CD14-positive monocyte (primary cell): ENCODE measurements around the gene CHD6. TPM values are rescaled to one million over a fixed set of nuclear protein-coding genes. Genes with fewer than 3 reads are reported as not detected.
"Not testable (repeated sequence)": the region's sequence is repeated elsewhere in the genome, so short reads cannot be mapped to it uniquely, and the experiment has no call there.

Source experiments
- DNase-seq, 3 donors: peaks; one replicate each; pipeline ENCODE4 v3.0.0-alpha.2; 2011 to 2022
- H2AFZ ChIP-seq: 2 replicates; pipeline ENCODE4 v1.6.0; 2012; ENCODE audit warnings: mild to moderate bottlenecking, low read depth, low read length, inconsistent platforms; ENCODE audit not compliant: insufficient read depth, poor library complexity, severe bottlenecking
- H3K27ac ChIP-seq, 2 donors: 1 replicate in 1 of 2; 2 replicates in 1 of 2; pipeline ENCODE4 v1.5.1; 2012 to 2013; ENCODE audit warnings: low read length in 2 of 2, control low read depth in 1 of 2, inconsistent platforms in 1 of 2, low read depth in 1 of 2, mild to moderate bottlenecking in 1 of 2
- H3K27me3 ChIP-seq, 2 donors: one replicate each; pipeline versions ENCODE4 v1.6.0 to v1.6.1; 2011 to 2013; ENCODE audit warnings: low read length in 2 of 2; ENCODE audit not compliant: control insufficient read depth in 2 of 2, insufficient read depth in 2 of 2
- H3K36me3 ChIP-seq, 2 donors: replicated peaks in 1 of 2; 1 replicate in 1 of 2; 2 replicates in 1 of 2; pipeline versions ENCODE4 v1.5.1 to v1.6.1; 2012 to 2013; ENCODE audit warnings: low read length in 2 of 2, control low read depth in 1 of 2, inconsistent platforms in 1 of 2, mild to moderate bottlenecking in 1 of 2; ENCODE audit not compliant: insufficient read depth in 2 of 2, control insufficient read depth in 1 of 2
- H3K4me1 ChIP-seq, 2 donors: 1 replicate in 1 of 2; 2 replicates in 1 of 2; pipeline versions ENCODE4 v1.5.1 to v1.6.1; 2012 to 2013; ENCODE audit warnings: low read length in 2 of 2, control low read depth in 1 of 2, inconsistent platforms in 1 of 2, mild to moderate bottlenecking in 1 of 2, moderate library complexity in 1 of 2; ENCODE audit not compliant: insufficient read depth in 2 of 2, control insufficient read depth in 1 of 2
- H3K4me2 ChIP-seq: replicated peaks from 2 replicates; pipeline ENCODE3; 2012; ENCODE audit warnings: low read length, moderate library complexity, mild to moderate bottlenecking; ENCODE audit not compliant: poor library complexity, severe bottlenecking; ENCODE audit errors: extremely low read depth
- H3K4me3 ChIP-seq, 3 experiments: fragments of 200-600 bp in 1 of 3; sonication (generic) in 1 of 3; replicated peaks in 1 of 3; 1 replicate in 2 of 3; 2 replicates in 1 of 3; pipeline ENCODE4 v1.5.1; 2011 to 2013; ENCODE audit warnings: low read length in 3 of 3, mild to moderate bottlenecking in 3 of 3, control low read depth in 2 of 3, low read depth in 2 of 3, inconsistent platforms in 1 of 3, moderate library complexity in 1 of 3
- H3K79me2 ChIP-seq: 2 replicates; pipeline ENCODE4 v1.6.0; 2012; ENCODE audit warnings: mild to moderate bottlenecking, control low read depth, inconsistent platforms, low read length, moderate library complexity; ENCODE audit not compliant: insufficient read depth
- H3K9ac ChIP-seq: 2 replicates; pipeline ENCODE4 v1.6.0; 2017; ENCODE audit warnings: low read length, mild to moderate bottlenecking; ENCODE audit not compliant: insufficient read depth, poor library complexity, severe bottlenecking
- H3K9me3 ChIP-seq, 2 donors: replicated peaks in 1 of 2; 1 replicate in 1 of 2; 2 replicates in 1 of 2; pipeline versions ENCODE4 v1.5.1 to v1.6.1; 2012 to 2013; ENCODE audit warnings: low read length in 2 of 2, control low read depth in 1 of 2; ENCODE audit not compliant: control insufficient read depth in 1 of 2, insufficient read depth in 1 of 2
- H4K20me1 ChIP-seq: 2 replicates; pipeline ENCODE4 v1.6.0; 2012; ENCODE audit warnings: mild to moderate bottlenecking, low read length, control low read depth, moderate library complexity; ENCODE audit not compliant: insufficient read depth
- H3K27ac Mint-ChIP-seq, 7 donors: one replicate each; pipeline ENCODE4 v1.8.0; 2020; ENCODE audit warnings: mild to moderate bottlenecking in 7 of 7, mixed read lengths in 7 of 7, moderate library complexity in 6 of 7, inconsistent platforms in 2 of 7
- H3K27me3 Mint-ChIP-seq, 3 donors: one replicate each; pipeline ENCODE4 v1.8.0; 2021 to 2022; ENCODE audit warnings: low read depth in 3 of 3, mild to moderate bottlenecking in 3 of 3, mixed read lengths in 3 of 3, moderate library complexity in 3 of 3, inconsistent platforms in 1 of 3
- H3K36me3 Mint-ChIP-seq, 2 donors: one replicate each; pipeline ENCODE4 v1.8.0; 2020; ENCODE audit warnings: mixed read lengths in 2 of 2, inconsistent platforms in 1 of 2, mild to moderate bottlenecking in 1 of 2
- H3K4me1 Mint-ChIP-seq: one replicate; pipeline ENCODE4 v1.8.0; 2020; ENCODE audit warnings: mild to moderate bottlenecking, mixed read lengths
- H3K4me3 Mint-ChIP-seq, 2 donors: one replicate each; pipeline ENCODE4 v1.8.0; 2020; ENCODE audit warnings: mild to moderate bottlenecking in 2 of 2, mixed read lengths in 2 of 2, moderate library complexity in 1 of 2
- H3K9me3 Mint-ChIP-seq, 7 donors: one replicate each; pipeline ENCODE4 v1.8.0; 2020 to 2022; ENCODE audit warnings: mixed read lengths in 7 of 7, mild to moderate bottlenecking in 6 of 7, moderate library complexity in 6 of 7, inconsistent platforms in 2 of 7
- WGBS: methylation state at CpG from one replicate; pipeline ENCODE4 v1.1.5; 2013; ENCODE audit warnings: missing lambda C conversion rate; ENCODE audit not compliant: insufficient coverage; 5-methylcytosine and 5-hydroxymethylcytosine counted together
- intact Hi-C, 2 donors: fragments of 100-400 bp; cut with micrococcal nuclease; formaldehyde crosslinking; loops; one replicate each; pipeline versions ENCODE4 v1.15.0 to v1.15.1; 2023
- polyA plus RNA-seq, 3 donors: library from polyadenylated mRNA; depleted of rRNA in 1 of 3; unstranded in 2 of 3; stranded (reverse) in 1 of 3; fragments of 300-500 nt in 2 of 3; fragments of >200 nt in 1 of 3; fragmentation: Illumina TruSeq in 2 of 3; gene quantifications; 1 replicate in 2 of 3; 2 replicates in 1 of 3; pipeline ENCODE4 v1.2.3, GENCODE V29; 2012 to 2021
- TF ChIP-seq, protein P1 (sequence below): fragments of 200-600 bp; IDR thresholded peaks from one replicate; pipeline ENCODE4 v1.8.0; 2022; ENCODE audit warnings: antibody characterized with exemption, mild to moderate bottlenecking

The CHD6 gene
- polyA plus RNA-seq, 3 donors: 12.9 to 19.6 (median 13.0) TPM

DNA sequence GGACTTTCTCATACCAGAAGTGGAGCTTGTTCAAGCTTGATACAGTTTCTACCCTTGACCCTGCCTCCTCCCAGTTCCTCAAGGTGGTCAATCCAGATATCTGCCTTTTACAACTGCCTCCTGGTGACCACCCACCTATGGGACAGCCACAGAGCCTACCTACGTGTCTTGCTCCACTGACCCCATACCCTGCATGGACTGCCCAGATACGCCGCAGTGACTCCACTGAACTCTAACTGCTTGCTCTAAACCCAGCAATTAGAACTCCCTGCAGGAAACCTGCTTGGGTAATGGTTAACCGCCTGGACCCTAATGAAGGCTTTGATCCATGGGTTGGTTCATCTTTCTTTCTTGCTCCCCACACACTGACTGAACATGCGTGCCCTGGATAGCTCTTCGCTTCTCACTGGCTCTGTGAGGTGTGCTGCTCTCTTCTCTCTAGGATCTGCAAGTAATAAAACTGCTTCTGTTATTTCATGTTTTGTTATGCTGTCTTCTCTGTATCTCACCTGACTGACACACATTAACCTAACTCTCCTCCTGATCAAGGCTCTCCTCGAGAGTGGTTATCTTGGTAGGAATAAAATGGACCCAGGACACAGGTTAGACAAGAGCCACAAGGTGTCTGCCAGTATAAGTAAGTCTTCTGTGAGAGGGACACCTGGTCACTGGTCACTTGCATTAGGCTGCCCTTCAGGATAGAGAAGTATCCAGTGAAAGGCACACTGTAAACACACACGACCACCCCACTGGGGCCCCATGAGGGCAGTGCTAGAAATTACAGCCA, 79.2 kb downstream of the CHD6 start:
- no peaks in the 10 kb centered on the region for H3K4me1 ChIP-seq
- peaks cover 3 to 5% of the 10 kb centered on the region in 2 donors for H3K9me3 ChIP-seq
- no peak overlapping the region for H3K9ac ChIP-seq
- no peak overlapping the region for H3K4me3 ChIP-seq
- H3K27ac Mint-ChIP-seq: peak overlapping the region in 1 of 7 donors; percentile 14
- H3K4me2 ChIP-seq: no peak overlapping the region
- TF ChIP-seq, protein P1, sequence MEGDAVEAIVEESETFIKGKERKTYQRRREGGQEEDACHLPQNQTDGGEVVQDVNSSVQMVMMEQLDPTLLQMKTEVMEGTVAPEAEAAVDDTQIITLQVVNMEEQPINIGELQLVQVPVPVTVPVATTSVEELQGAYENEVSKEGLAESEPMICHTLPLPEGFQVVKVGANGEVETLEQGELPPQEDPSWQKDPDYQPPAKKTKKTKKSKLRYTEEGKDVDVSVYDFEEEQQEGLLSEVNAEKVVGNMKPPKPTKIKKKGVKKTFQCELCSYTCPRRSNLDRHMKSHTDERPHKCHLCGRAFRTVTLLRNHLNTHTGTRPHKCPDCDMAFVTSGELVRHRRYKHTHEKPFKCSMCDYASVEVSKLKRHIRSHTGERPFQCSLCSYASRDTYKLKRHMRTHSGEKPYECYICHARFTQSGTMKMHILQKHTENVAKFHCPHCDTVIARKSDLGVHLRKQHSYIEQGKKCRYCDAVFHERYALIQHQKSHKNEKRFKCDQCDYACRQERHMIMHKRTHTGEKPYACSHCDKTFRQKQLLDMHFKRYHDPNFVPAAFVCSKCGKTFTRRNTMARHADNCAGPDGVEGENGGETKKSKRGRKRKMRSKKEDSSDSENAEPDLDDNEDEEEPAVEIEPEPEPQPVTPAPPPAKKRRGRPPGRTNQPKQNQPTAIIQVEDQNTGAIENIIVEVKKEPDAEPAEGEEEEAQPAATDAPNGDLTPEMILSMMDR: no peak
- H4K20me1 ChIP-seq: peaks cover 7% of the 10 kb centered on the region
- H3K79me2 ChIP-seq: peaks cover 3% of the 10 kb centered on the region
- 100% methylated on average over 1 of the region's 8 CpGs for WGBS
- no peak overlapping the region for H3K27ac ChIP-seq
- no peak overlapping the region for H3K4me3 Mint-ChIP-seq
- no peak overlapping the region for H2AFZ ChIP-seq
- no peaks in the 10 kb centered on the region for H3K4me1 Mint-ChIP-seq
- peaks cover 13 to 25% of the 10 kb centered on the region in 2 donors for H3K36me3 Mint-ChIP-seq
- H3K9me3 Mint-ChIP-seq: peaks cover 0 to 11% (median 9%) of the 10 kb centered on the region in 7 donors
- no peaks in the 10 kb centered on the region for H3K27me3 ChIP-seq
- H3K36me3 ChIP-seq: peaks cover 0 to 27% of the 10 kb centered on the region in 2 donors
- DNase-seq: no peak
- H3K27me3 Mint-ChIP-seq: no peaks in the 10 kb centered on the region
- intact Hi-C loops: no loop called here

DNA sequence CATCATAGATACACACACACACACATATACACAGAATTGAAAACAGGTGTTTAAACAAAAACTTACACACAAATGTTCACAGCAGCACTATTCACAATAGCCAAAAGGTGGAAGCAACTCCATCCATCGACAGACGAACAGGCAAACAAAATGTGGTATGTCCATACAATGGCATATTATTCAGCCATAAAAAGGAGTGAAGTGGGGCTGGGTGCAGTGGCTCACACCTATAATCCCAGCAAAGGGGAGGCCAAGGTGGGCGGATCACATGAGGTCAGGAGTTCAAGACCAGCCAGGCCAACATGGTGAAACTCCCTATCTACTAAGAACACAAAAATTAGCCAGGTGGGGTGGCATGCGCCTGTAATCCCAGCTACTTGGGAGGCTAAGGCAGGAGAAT, 80.3 kb downstream of the CHD6 start:
- H3K27ac ChIP-seq: no peak overlapping the region
- intact Hi-C loops: no loop called here
- H4K20me1 ChIP-seq: peaks cover 12% of the 10 kb centered on the region
- H2AFZ ChIP-seq: no peak overlapping the region
- no CpG with 5 or more reads among the region's 4 CpGs for WGBS
- Mint-ChIP-seq H3K4me1 (no peaks in the 10 kb centered on the region), H3K4me3 (no peak overlapping the region), H3K27me3 (no peaks in the 10 kb centered on the region), H3K27ac (no peak overlapping the region), H3K36me3 (peaks cover 19 to 29% of the 10 kb centered on the region in 2 donors), H3K9me3 (peaks cover 0 to 11% (median 9%) of the 10 kb centered on the region in 7 donors)
- no peaks in the 10 kb centered on the region for H3K79me2 ChIP-seq
- H3K9me3 ChIP-seq: peaks cover 3 to 5% of the 10 kb centered on the region in 2 donors
- H3K9ac ChIP-seq: no peak overlapping the region
- TF ChIP-seq, protein P1: no peak
- no peak for DNase-seq
- H3K27me3 ChIP-seq: no peaks in the 10 kb centered on the region
- H3K4me3 ChIP-seq: no peak overlapping the region
- H3K36me3 ChIP-seq: peaks cover 3 to 37% of the 10 kb centered on the region in 2 donors
- no peaks in the 10 kb centered on the region for H3K4me1 ChIP-seq
- no peak overlapping the region for H3K4me2 ChIP-seq

DNA sequence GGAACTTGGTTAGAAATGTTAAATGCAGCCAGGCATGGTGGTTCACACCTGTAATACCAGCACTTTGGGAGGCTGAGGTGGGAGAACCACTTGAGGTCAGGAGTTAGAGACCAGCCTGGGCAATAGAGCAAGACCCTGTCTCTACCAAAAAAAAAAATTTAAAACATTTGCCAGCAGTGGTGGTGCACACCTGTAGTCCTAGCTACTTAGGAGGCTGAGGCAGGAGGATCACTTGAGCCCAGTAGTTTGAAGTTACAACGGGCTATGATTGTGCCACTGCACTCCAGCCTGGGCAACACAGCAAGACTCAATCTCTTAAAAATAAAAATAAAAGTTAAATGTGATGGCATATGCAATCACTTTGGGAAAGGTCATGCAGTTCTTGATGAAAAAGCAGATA, 82.6 kb downstream of the CHD6 start:
- H3K9ac ChIP-seq, DNase-seq, H3K4me2 ChIP-seq, H3K4me1 Mint-ChIP-seq, H4K20me1 ChIP-seq, H3K27ac ChIP-seq, H3K27me3 ChIP-seq, H3K4me1 ChIP-seq, H3K4me3 ChIP-seq, H3K79me2 ChIP-seq, H2AFZ ChIP-seq, intact Hi-C loops, H3K27me3 Mint-ChIP-seq, H3K9me3 ChIP-seq, H3K4me3 Mint-ChIP-seq: not testable (repeated sequence)
- no CpG with 5 or more reads among the region's 1 CpG for WGBS
- H3K9me3 Mint-ChIP-seq: peaks cover 0 to 11% (median 9%) of the 10 kb centered on the region in 7 donors
- peak overlapping the region in 1 of 7 donors; percentile 18 for H3K27ac Mint-ChIP-seq
- H3K36me3 ChIP-seq: peaks cover 19 to 61% of the 10 kb centered on the region in 2 donors
- H3K36me3 Mint-ChIP-seq: peaks cover 36 to 44% of the 10 kb centered on the region in 2 donors
